Stomach (tissue), 9 donors: Measurements from ENCODE around the gene EIF4A2. TPM values are rescaled to one million over a fixed set of nuclear protein-coding genes. Genes with fewer than 3 reads are reported as not detected.
A peak's percentile ranks its signal among the peaks of the same experiment; 100 is the strongest.

Experiments
- DNase-seq, 2 donors: peaks; one replicate each; pipeline versions ENCODE4 v3.0.0 to v3.0.0-alpha.2; 2013 to 2019
- H3K27ac ChIP-seq, 5 donors: fragments of 200-600 bp in 4 of 5; sonication (generic) in 4 of 5; one replicate each; pipeline ENCODE4 v1.5.1; 2013 to 2019; ENCODE audit warnings: mild to moderate bottlenecking in 1 of 5, moderate library complexity in 1 of 5
- H3K27me3 ChIP-seq, 3 donors: fragments of 200-600 bp; sonication (generic); one replicate each; pipeline ENCODE4 v1.5.1; 2017 to 2019; ENCODE audit warnings: mixed run types in 1 of 3
- H3K36me3 ChIP-seq, 4 donors: fragments of 200-600 bp; sonication (generic); 1 replicate in 3 of 4; 2 replicates in 1 of 4; pipeline ENCODE4 v1.5.1; 2016 to 2019
- H3K4me1 ChIP-seq, 4 donors: fragments of 200-600 bp; sonication (generic); one replicate each; pipeline ENCODE4 v1.5.1; 2016 to 2019
- H3K4me3 ChIP-seq, 4 donors: fragments of 200-600 bp; sonication (generic) in 3 of 4; one replicate each; pipeline ENCODE4 v1.5.1; 2016 to 2019; ENCODE audit warnings: mild to moderate bottlenecking in 1 of 4
- H3K9me3 ChIP-seq, 4 donors: fragments of 200-600 bp; sonication (generic); one replicate each; pipeline ENCODE4 v1.5.1; 2016 to 2019
- EP300 ChIP-seq: sonication (generic); formaldehyde crosslinking; IDR thresholded peaks from one replicate; pipeline ENCODE4 v1.6.1; 2017; ENCODE audit warnings: antibody characterized with exemption
- POLR2A ChIP-seq, 4 donors: fragments of 450-650 bp; IDR thresholded peaks; one replicate each; pipeline ENCODE4 v1.6.1; 2016; ENCODE audit warnings: antibody characterized with exemption in 4 of 4, control low read depth in 2 of 4, mild to moderate bottlenecking in 1 of 4, moderate library complexity in 1 of 4
- POLR2AphosphoS5 ChIP-seq, 3 donors: sonication (generic); formaldehyde crosslinking; IDR thresholded peaks; one replicate each; pipeline ENCODE4 v1.6.1; 2016; ENCODE audit warnings: antibody characterized with exemption in 3 of 3
- WGBS, 5 donors: extraction: QIAGEN DNeasy Blood & Tissue Kit in 3 of 5; methylation state at CpG; one replicate each; pipeline versions ENCODE4 v1.1.5 to v1.1.7; 2013 to 2018; 5-methylcytosine and 5-hydroxymethylcytosine counted together
- intact Hi-C: fragments of 100-400 bp; cut with DNase I; formaldehyde crosslinking; loops from one replicate; pipeline ENCODE4 v1.15.1; 2023; ENCODE audit warnings: low total_unique reads
- polyA plus RNA-seq, 3 donors: library from polyadenylated mRNA; stranded (reverse); fragments of 200-250 nt; gene quantifications; one replicate each; pipeline ENCODE4 v1.2.3, GENCODE V29; 2013
- total RNA-seq, 5 donors: library from RNA; depleted of rRNA; stranded (reverse); fragments of >200 nt; gene quantifications; one replicate each; pipeline versions ENCODE4 v1.1.0 to v1.2.3, GENCODE V29; 2014 to 2016
- TF ChIP-seq, protein P1 (sequence below), 7 experiments: fragments of 450-650 bp in 4 of 7; fragments of 200-600 bp in 3 of 7; sonication (generic) in 3 of 7; IDR thresholded peaks; one replicate each; pipeline ENCODE4 v1.5.1; 2016 to 2019; ENCODE audit warnings: antibody characterized with exemption in 7 of 7, control low read depth in 2 of 7, mild to moderate bottlenecking in 1 of 7
- donor health status: healthy with polysubstance abuse.
- donor health status: Bipolar disorder and iron deficiency.
- donor health status: healthy.

EIF4A2 gene
- total and polyA plus RNA-seq, 8 donors, result 165 to 1,058 (median 391) TPM

GRCh38 chr3:186775999-186776398, 7.4 kb upstream of the EIF4A2 start:
- Histone ChIP-seq H3K36me3 (no peaks in the 10 kb centered on the region), H3K4me3 (no peak overlapping the region), H3K27me3 (peaks cover 0 to 6% (median 0%) of the 10 kb centered on the region in 3 donors), H3K27ac (no peak overlapping the region), H3K4me1 (peaks cover 0 to 14% (median 14%) of the 10 kb centered on the region in 4 donors), H3K9me3 (no peaks in the 10 kb centered on the region)
- TF ChIP-seq, protein P1, sequence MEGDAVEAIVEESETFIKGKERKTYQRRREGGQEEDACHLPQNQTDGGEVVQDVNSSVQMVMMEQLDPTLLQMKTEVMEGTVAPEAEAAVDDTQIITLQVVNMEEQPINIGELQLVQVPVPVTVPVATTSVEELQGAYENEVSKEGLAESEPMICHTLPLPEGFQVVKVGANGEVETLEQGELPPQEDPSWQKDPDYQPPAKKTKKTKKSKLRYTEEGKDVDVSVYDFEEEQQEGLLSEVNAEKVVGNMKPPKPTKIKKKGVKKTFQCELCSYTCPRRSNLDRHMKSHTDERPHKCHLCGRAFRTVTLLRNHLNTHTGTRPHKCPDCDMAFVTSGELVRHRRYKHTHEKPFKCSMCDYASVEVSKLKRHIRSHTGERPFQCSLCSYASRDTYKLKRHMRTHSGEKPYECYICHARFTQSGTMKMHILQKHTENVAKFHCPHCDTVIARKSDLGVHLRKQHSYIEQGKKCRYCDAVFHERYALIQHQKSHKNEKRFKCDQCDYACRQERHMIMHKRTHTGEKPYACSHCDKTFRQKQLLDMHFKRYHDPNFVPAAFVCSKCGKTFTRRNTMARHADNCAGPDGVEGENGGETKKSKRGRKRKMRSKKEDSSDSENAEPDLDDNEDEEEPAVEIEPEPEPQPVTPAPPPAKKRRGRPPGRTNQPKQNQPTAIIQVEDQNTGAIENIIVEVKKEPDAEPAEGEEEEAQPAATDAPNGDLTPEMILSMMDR (IDR thresholded peaks at IDR 0.05), result no peak
- TF ChIP-seq POLR2A (IDR thresholded peaks at IDR 0.05) (no peak), EP300 (no peak), POLR2AphosphoS5 (IDR thresholded peaks at IDR 0.05) (no peak)
- no peak for DNase-seq
- WGBS, 5 donors, result 46 to 64% (median 58%) methylated on average over 8 of the region's 8 CpGs
- intact Hi-C loops, result no loop called here

DNA sequence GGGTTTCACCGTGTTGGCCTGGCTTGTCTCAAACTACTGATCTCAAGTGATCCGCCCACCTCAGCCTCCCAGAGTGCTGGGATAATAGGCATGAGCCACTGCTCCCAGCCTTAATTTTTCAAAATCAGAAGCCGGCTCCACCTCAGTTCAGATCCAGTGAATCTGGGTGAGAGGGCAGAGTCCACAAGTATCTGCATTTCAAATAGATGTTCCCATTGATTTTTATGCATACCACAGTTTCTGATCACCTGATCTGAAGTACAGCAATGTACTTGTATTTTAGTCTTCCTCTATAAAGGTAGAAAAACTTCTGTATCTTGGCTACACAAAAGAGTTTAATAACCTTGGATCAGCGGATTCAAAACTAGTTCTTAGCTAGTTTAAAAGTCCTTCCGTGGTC, 4.2 kb upstream of the EIF4A2 start:
- no peak for DNase-seq
- Histone ChIP-seq H3K27ac (no peak overlapping the region), H3K27me3 (no peaks in the 10 kb centered on the region), H3K4me1 (peaks cover 0 to 7% (median 5%) of the 10 kb centered on the region in 4 donors), H3K9me3 (no peaks in the 10 kb centered on the region), H3K36me3 (peaks cover 0 to under 1% (median under 1%) of the 10 kb centered on the region in 4 donors), H3K4me3 (no peak overlapping the region)
- 91 to 97% (median 93%) methylated on average over 5 of the region's 5 CpGs for WGBS, 5 donors
- TF ChIP-seq, protein P1 (IDR thresholded peaks at IDR 0.05), result no peak
- TF ChIP-seq POLR2A (IDR thresholded peaks at IDR 0.05) (no peak), POLR2AphosphoS5 (IDR thresholded peaks at IDR 0.05) (no peak), EP300 (no peak)
- intact Hi-C loops, result no loop called here

GRCh38 chr3:186782542-186783057, 777 bp upstream of the EIF4A2 start:
- H3K4me3 ChIP-seq, result peak overlapping the region; percentile 65 to 98 (median 80)
- no peaks in the 10 kb centered on the region for H3K27me3 ChIP-seq
- no peaks in the 10 kb centered on the region for H3K9me3 ChIP-seq
- intact Hi-C loops, result loop anchor here (10.0 kb wide), 1 partner anchor 208 kb away; the partner anchor contains the start of gene DNAJB11
- peaks cover 30 to 40% (median 38%) of the 10 kb centered on the region in 4 donors for H3K4me1 ChIP-seq
- no peak for DNase-seq
- TF ChIP-seq POLR2A (IDR thresholded peaks at IDR 0.05) (no peak), POLR2AphosphoS5 (IDR thresholded peaks at IDR 0.05) (no peak), EP300 (no peak)
- TF ChIP-seq, protein P1 (IDR thresholded peaks at IDR 0.05), result no peak
- WGBS, 5 donors, result 2 to 7% (median 3%) methylated on average over 21 of the region's 21 CpGs
- H3K27ac ChIP-seq, result peak overlapping the region; percentile 96 to 99 (median 98)
- peaks cover 31 to 35% (median 34%) of the 10 kb centered on the region in 4 donors for H3K36me3 ChIP-seq

DNA sequence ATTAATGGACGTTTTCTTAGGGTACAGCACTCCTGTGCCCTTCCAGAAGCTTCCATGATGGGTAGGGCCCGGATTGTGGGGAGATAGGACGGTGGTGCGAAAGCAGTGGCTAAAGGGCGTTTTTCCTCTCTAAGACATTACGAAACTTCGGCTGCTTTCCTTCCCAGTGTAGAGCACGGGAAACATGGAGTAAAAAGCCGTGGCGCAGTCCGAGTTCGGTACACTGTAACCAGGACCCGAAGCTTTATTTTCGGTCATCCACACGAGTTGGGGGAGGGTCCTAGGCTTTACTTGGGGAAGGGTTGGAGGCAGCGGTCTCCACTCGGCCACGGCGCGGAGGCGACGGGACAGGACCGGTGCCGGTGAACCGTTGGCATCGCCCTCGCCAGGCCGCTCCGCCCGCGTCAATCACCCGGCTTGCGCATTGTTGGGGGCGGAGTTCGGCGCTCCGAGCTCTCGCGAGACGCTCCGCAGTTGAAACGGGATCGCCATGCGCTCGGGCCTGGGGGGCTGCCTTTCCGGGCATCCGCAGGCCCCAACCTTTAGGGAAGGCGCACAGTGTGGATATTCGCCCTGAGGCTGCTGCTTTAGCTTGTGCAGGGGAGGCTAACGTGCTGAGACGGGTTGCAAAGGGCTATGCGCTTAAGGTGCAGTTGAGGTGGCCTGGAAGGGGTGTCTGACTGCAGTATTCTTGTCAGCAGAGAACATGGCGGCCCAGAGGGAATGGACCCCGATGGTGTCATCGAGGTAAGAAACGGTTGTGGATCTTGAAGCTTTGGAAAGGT, 546 bp downstream of the EIF4A2 start:
- intact Hi-C loops, result loop anchor here (10.0 kb wide), 1 partner anchor 209 kb away; the partner anchor contains the start of gene DNAJB11
- peaks cover 40 to 53% (median 49%) of the 10 kb centered on the region in 4 donors for H3K4me1 ChIP-seq
- peak overlapping the region; percentile 65 to 98 (median 80) for H3K4me3 ChIP-seq
- no peaks in the 10 kb centered on the region for H3K27me3 ChIP-seq
- H3K27ac ChIP-seq, result peak overlapping the region; percentile 96 to 99 (median 98)
- no peaks in the 10 kb centered on the region for H3K9me3 ChIP-seq
- 0% methylated on average over 26 to 56 of the region's 56 CpGs for WGBS, 5 donors
- H3K36me3 ChIP-seq, result peaks cover 43 to 48% (median 47%) of the 10 kb centered on the region in 4 donors
- TF ChIP-seq POLR2A (IDR thresholded peaks at IDR 0.05) (peak in 1 of 4 donors; percentile 20), POLR2AphosphoS5 (IDR thresholded peaks at IDR 0.05) (peak; percentile 85 to 95 (median 92)), EP300 (no peak)
- TF ChIP-seq, protein P1 (IDR thresholded peaks at IDR 0.05), result no peak
- peak; percentile 88 to 96 for DNase-seq
